Stomach (tissue), 9 donors: ENCODE measurements around the gene RNF26. TPM values are rescaled to one million over a fixed set of nuclear protein-coding genes. Genes with fewer than 3 reads are reported as not detected.
A peak's percentile ranks its signal among the peaks of the same experiment; 100 is the strongest.

Source experiments
- DNase-seq, 2 donors: peaks; one replicate each; pipeline versions ENCODE4 v3.0.0 to v3.0.0-alpha.2; 2013 to 2019
- H3K27ac ChIP-seq, 5 donors: fragments of 200-600 bp in 4 of 5; sonication (generic) in 4 of 5; one replicate each; pipeline ENCODE4 v1.5.1; 2013 to 2019; ENCODE audit warnings: mild to moderate bottlenecking in 1 of 5, moderate library complexity in 1 of 5
- H3K27me3 ChIP-seq, 3 donors: fragments of 200-600 bp; sonication (generic); one replicate each; pipeline ENCODE4 v1.5.1; 2017 to 2019; ENCODE audit warnings: mixed run types in 1 of 3
- H3K36me3 ChIP-seq, 4 donors: fragments of 200-600 bp; sonication (generic); 1 replicate in 3 of 4; 2 replicates in 1 of 4; pipeline ENCODE4 v1.5.1; 2016 to 2019
- H3K4me1 ChIP-seq, 4 donors: fragments of 200-600 bp; sonication (generic); one replicate each; pipeline ENCODE4 v1.5.1; 2016 to 2019
- H3K4me3 ChIP-seq, 4 donors: fragments of 200-600 bp; sonication (generic) in 3 of 4; one replicate each; pipeline ENCODE4 v1.5.1; 2016 to 2019; ENCODE audit warnings: mild to moderate bottlenecking in 1 of 4
- H3K9me3 ChIP-seq, 4 donors: fragments of 200-600 bp; sonication (generic); one replicate each; pipeline ENCODE4 v1.5.1; 2016 to 2019
- CTCF ChIP-seq, 7 experiments: fragments of 450-650 bp in 4 of 7; fragments of 200-600 bp in 3 of 7; sonication (generic) in 3 of 7; IDR thresholded peaks; one replicate each; pipeline ENCODE4 v1.5.1; 2016 to 2019; ENCODE audit warnings: antibody characterized with exemption in 7 of 7, control low read depth in 2 of 7, mild to moderate bottlenecking in 1 of 7
- EP300 ChIP-seq: sonication (generic); formaldehyde crosslinking; IDR thresholded peaks from one replicate; pipeline ENCODE4 v1.6.1; 2017; ENCODE audit warnings: antibody characterized with exemption
- POLR2A ChIP-seq, 4 donors: fragments of 450-650 bp; IDR thresholded peaks; one replicate each; pipeline ENCODE4 v1.6.1; 2016; ENCODE audit warnings: antibody characterized with exemption in 4 of 4, control low read depth in 2 of 4, mild to moderate bottlenecking in 1 of 4, moderate library complexity in 1 of 4
- POLR2AphosphoS5 ChIP-seq, 3 donors: sonication (generic); formaldehyde crosslinking; IDR thresholded peaks; one replicate each; pipeline ENCODE4 v1.6.1; 2016; ENCODE audit warnings: antibody characterized with exemption in 3 of 3
- WGBS, 5 donors: extraction: QIAGEN DNeasy Blood & Tissue Kit in 3 of 5; methylation state at CpG; one replicate each; pipeline versions ENCODE4 v1.1.5 to v1.1.7; 2013 to 2018; 5-methylcytosine and 5-hydroxymethylcytosine counted together
- intact Hi-C: fragments of 100-400 bp; cut with DNase I; formaldehyde crosslinking; loops from one replicate; pipeline ENCODE4 v1.15.1; 2023; ENCODE audit warnings: low total_unique reads
- polyA plus RNA-seq, 3 donors: library from polyadenylated mRNA; stranded (reverse); fragments of 200-250 nt; gene quantifications; one replicate each; pipeline ENCODE4 v1.2.3, GENCODE V29; 2013
- total RNA-seq, 5 donors: library from RNA; depleted of rRNA; stranded (reverse); fragments of >200 nt; gene quantifications; one replicate each; pipeline versions ENCODE4 v1.1.0 to v1.2.3, GENCODE V29; 2014 to 2016
- donor health status: healthy with polysubstance abuse.
- donor health status: Bipolar disorder and iron deficiency.
- donor health status: healthy.

The RNF26 gene
- total and polyA plus RNA-seq, 8 donors: 1.3 to 45.8 (median 10.3) TPM; not detected in 1

GRCh38 chr11:119355091-119355843, 20.9 kb downstream of the RNF26 start:
- no peak for DNase-seq
- no peaks in the 10 kb centered on the region for H3K9me3 ChIP-seq
- H3K36me3 ChIP-seq: peaks cover 0 to 27% (median 16%) of the 10 kb centered on the region in 4 donors
- H3K4me1 ChIP-seq: peaks cover 6 to 33% (median 26%) of the 10 kb centered on the region in 4 donors
- TF ChIP-seq POLR2AphosphoS5 (IDR thresholded peaks at IDR 0.05) (no peak), EP300 (no peak), POLR2A (IDR thresholded peaks at IDR 0.05) (no peak), CTCF (IDR thresholded peaks at IDR 0.05) (no peak)
- intact Hi-C loops: loop anchor here (10.0 kb wide), 1 partner anchor 120 kb away; no protein-coding TSS in a partner anchor
- H3K4me3 ChIP-seq: no peak overlapping the region
- peak overlapping the region in 1 of 5 donors; percentile 88 for H3K27ac ChIP-seq
- peaks cover 0 to 4% (median 0%) of the 10 kb centered on the region in 3 donors for H3K27me3 ChIP-seq
- 71 to 75% (median 74%) methylated on average over 9 of the region's 9 CpGs for WGBS, 5 donors

GRCh38 chr11:119356349-119357031, 22.2 kb downstream of the RNF26 start:
- Histone ChIP-seq H3K4me1 (peaks cover 12 to 45% (median 33%) of the 10 kb centered on the region in 4 donors), H3K27me3 (peaks cover 0 to 4% (median 0%) of the 10 kb centered on the region in 3 donors), H3K9me3 (no peaks in the 10 kb centered on the region), H3K4me3 (peak overlapping the region; percentile 41 to 53 (median 51)), H3K27ac (peak overlapping the region; percentile 42 to 88 (median 68)), H3K36me3 (peaks cover 0 to 27% (median 16%) of the 10 kb centered on the region in 4 donors)
- peak; percentile 85 to 95 for DNase-seq
- WGBS, 5 donors: 0 to 6% (median 1%) methylated on average over 37 to 54 of the region's 54 CpGs
- TF ChIP-seq EP300 (no peak), CTCF (IDR thresholded peaks at IDR 0.05) (peak in 5 of 7 experiments; percentile 74 to 93 (median 77)), POLR2A (IDR thresholded peaks at IDR 0.05) (no peak), POLR2AphosphoS5 (IDR thresholded peaks at IDR 0.05) (peak; percentile 14 to 32 (median 24))
- intact Hi-C loops: loop anchor here (10.0 kb wide), 1 partner anchor 118 kb away; no protein-coding TSS in a partner anchor

- peak overlapping the region in 4 of 5 donors; percentile 51 to 88 (median 70) for H3K27ac ChIP-seq
- H3K4me3 ChIP-seq: peak overlapping the region; percentile 41 to 53 (median 51)
- intact Hi-C loops: loop anchor here (10.0 kb wide), 1 partner anchor 118 kb away; no protein-coding TSS in a partner anchor
Observed at GRCh38 chr11:119357074-119357473, 22.7 kb downstream of the RNF26 start.

More at GRCh38 chr11:119357074-119357473, 22.7 kb downstream of the RNF26 start:
- Histone ChIP-seq H3K36me3 (peaks cover 0 to 27% (median 16%) of the 10 kb centered on the region in 4 donors), H3K27me3 (peaks cover 0 to 4% (median 0%) of the 10 kb centered on the region in 3 donors), H3K9me3 (no peaks in the 10 kb centered on the region), H3K4me1 (peaks cover 13 to 51% (median 38%) of the 10 kb centered on the region in 4 donors)
- no peak for TF ChIP-seq EP300
- no peak for TF ChIP-seq POLR2AphosphoS5 (IDR thresholded peaks at IDR 0.05)
- no peak for TF ChIP-seq CTCF (IDR thresholded peaks at IDR 0.05)
- TF ChIP-seq POLR2A (IDR thresholded peaks at IDR 0.05): no peak
- 41 to 52% (median 45%) methylated on average over 7 to 13 of the region's 13 CpGs for WGBS, 5 donors
- DNase-seq: no peak
